ENCODE results near the gene SH2D7.

Gene SH2D7
- long read RNA-seq, donor 1: 0 reads
- long read RNA-seq, donor 2, partial matches to known transcripts: 5 of 16 reads
- long read RNA-seq, donor 2, other reads (novel, unspliced or antisense): 11 of 16 reads
- long read RNA-seq, donor 3: 0 reads
- long read RNA-seq, donor 4, partial matches to known transcripts: 5 of 5 reads
- long read RNA-seq, donor 4, other reads (novel, unspliced or antisense): 0 of 5 reads
- long read RNA-seq, donor 5: 0 reads
- long read RNA-seq, donor 6: 0 reads
- long read RNA-seq, donor 7: 0 reads
- long read RNA-seq, donor 8: 0 reads

- no peak for DNase-seq
Observed at GRCh38 chr15:78092261-78093041, at the start of gene SH2D7. Gene SH2D7, plus strand, starts transcription at chr15:78092561. Its CDS starts 24 bp downstream, at chr15:78092585.

- DNase-seq: no peak
Observed at GRCh38 chr15:78044407-78045155, 47.8 kb upstream of the SH2D7 start.

GRCh38 chr15:78045189-78045588 is 47.2 kb upstream of the SH2D7 start:
- no peak for DNase-seq

- no peak for DNase-seq
Observed at GRCh38 chr15:78046796-78047341, 45.5 kb upstream of the SH2D7 start.

- DNase-seq: no peak
Observed at GRCh38 chr15:78047761-78048627, 44.4 kb upstream of the SH2D7 start.

- DNase-seq: no peak
Observed at GRCh38 chr15:78048628-78048920, 43.8 kb upstream of the SH2D7 start.

GRCh38 chr15:78049691-78050440 is 42.5 kb upstream of the SH2D7 start:
- peak; percentile 33 for DNase-seq

GRCh38 chr15:78050441-78050809 is 41.9 kb upstream of the SH2D7 start:
- DNase-seq: no peak

GRCh38 chr15:78050826-78051225 is 41.5 kb upstream of the SH2D7 start:
- no peak for DNase-seq

GRCh38 chr15:78051596-78051995 is 40.8 kb upstream of the SH2D7 start:
- no peak for DNase-seq

- no peak for DNase-seq
Observed at GRCh38 chr15:78052001-78052401, 40.4 kb upstream of the SH2D7 start.

GRCh38 chr15:78052545-78052944 is 39.8 kb upstream of the SH2D7 start:
- no peak for DNase-seq

- DNase-seq: no peak
Observed at GRCh38 chr15:78054518-78054917, 37.8 kb upstream of the SH2D7 start.

- no peak for DNase-seq
Observed at GRCh38 chr15:78054966-78055365, 37.4 kb upstream of the SH2D7 start.

GRCh38 chr15:78055919-78056713 is 36.2 kb upstream of the SH2D7 start:
- no peak for DNase-seq

- no peak for DNase-seq
Observed at GRCh38 chr15:78056714-78057269, 35.6 kb upstream of the SH2D7 start.

- DNase-seq: no peak
Observed at GRCh38 chr15:78057803-78058202, 34.6 kb upstream of the SH2D7 start.

- DNase-seq: no peak
Observed at GRCh38 chr15:78058401-78058935, 33.9 kb upstream of the SH2D7 start.

- DNase-seq: no peak
Observed at GRCh38 chr15:78059110-78059839, 33.1 kb upstream of the SH2D7 start.

Measured in right kidney (tissue), 9 donors.